Eye (tissue), 1 donor: ENCODE results near the gene C10orf88.

ENCODE experiments used
- DNase-seq: peaks from one replicate; pipeline ENCODE4 v3.0.0-alpha.2; 2015

Gene C10orf88

DNA sequence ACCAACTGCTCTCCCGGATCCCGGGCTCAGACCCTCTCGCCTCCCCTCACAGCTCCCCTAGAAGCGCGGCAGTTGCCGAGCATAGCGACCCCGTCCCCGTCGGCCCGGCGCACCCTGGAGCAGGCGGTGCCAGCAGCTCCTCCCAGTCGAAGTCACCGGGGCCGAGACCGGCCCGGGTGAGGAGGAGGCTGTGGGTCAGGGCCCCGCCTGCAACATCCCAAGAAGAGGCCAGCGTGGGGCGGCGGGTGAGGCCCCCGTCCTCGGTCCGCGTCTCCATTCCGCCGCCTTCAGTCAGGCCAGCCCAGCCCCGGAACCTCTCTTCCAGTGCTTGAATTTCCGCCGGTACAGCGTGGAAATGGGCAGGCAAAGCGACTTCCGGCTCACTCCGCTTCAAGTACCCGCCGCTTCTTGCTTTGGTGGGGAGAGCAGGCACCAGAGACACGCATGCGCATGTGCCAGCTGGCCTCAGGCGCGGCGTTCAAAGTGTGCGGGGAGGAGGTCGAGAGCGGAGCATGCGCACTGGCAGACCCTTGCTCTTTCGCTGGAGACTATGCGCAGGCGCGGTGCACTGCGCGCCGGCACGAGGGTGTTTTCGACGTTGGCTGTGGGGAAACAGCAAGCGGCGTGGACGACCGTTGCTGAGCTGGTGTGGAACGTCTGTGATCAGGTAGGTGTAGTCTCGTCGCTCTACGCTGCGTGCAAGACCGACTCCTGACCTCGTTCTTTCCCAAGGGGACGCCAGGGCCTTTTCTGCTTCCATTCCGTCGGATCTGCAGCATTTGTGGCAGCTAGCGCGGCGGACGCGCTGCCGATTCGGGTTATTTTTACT is at the start of gene C10orf88:
C10orf88 (minus strand) TSS at position 326 of the 829 bp plus-strand sequence; CDS start at position 277, 49 bp downstream.
- peak; percentile 99 for DNase-seq

GRCh38 chr10:123001370-123001769 is 47.3 kb upstream of the C10orf88 start:
- no peak for DNase-seq

DNA sequence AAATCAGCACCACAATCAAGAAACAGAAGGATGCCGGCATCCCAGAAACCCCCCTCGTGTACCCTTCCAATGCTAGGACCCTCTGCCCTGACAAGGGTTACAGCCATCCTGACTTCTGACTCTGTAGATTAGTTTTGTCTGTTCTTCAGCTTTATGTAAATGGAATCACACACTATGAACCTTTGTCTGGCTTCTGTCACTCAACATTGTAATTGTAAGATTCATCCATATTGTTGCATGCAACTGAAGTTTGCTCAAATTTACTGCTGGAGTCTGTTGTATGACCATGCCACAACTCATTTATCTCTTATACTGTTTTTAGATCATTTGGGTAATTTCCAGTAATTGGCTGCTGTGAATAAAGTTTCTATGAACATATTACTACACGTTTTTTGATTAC is 46.1 kb upstream of the C10orf88 start:
- DNase-seq, result no peak

DNA sequence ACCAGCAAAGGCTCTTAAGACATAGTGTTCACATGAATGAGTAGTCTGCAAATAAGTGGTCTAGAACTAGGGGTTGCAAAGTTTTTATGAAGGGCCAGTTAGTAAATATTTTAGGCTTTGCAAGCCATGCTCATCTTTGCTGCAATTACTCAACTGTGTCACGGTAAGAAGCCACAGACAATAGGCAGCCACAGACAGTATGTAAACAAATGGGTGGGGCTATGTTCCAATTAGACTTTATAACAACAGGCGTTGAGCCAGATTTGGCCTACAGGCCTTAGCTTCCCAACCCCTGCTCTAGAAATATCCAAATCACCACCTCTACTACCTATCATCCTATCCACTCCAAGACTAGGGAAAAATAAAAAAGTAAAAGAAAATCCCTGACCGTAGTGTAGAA is 45.3 kb upstream of the C10orf88 start:
- DNase-seq, result no peak

- DNase-seq, result no peak
Measured at GRCh38 chr10:122998934-122999333, 44.9 kb upstream of the C10orf88 start.

- DNase-seq, result no peak
Measured at GRCh38 chr10:122998360-122998917, 44.4 kb upstream of the C10orf88 start.

DNA sequence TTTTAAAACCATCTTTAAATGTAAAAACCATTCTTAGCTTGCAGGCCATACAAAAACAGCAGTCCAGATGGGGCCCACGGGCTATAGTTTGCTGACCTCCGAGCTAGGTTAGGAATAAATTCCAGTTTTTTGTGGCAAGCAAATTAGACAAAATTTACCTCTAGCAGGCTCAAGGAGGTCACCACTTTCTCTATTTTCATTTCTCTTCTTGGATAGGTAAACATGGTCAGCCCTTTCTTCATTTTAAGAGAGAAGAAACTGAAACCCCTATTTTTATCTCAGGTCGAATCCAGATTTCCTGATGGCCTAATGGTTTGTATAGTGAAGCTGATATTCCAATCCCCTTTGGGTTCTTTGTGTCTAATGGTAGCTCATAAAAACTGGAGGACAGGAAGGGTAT is 43.8 kb upstream of the C10orf88 start:
- no peak for DNase-seq

- DNase-seq, result no peak
Measured at GRCh38 chr10:122995936-122996335, 41.9 kb upstream of the C10orf88 start.

GRCh38 chr10:122993797-122994336 is 39.8 kb upstream of the C10orf88 start:
- no peak for DNase-seq

DNA sequence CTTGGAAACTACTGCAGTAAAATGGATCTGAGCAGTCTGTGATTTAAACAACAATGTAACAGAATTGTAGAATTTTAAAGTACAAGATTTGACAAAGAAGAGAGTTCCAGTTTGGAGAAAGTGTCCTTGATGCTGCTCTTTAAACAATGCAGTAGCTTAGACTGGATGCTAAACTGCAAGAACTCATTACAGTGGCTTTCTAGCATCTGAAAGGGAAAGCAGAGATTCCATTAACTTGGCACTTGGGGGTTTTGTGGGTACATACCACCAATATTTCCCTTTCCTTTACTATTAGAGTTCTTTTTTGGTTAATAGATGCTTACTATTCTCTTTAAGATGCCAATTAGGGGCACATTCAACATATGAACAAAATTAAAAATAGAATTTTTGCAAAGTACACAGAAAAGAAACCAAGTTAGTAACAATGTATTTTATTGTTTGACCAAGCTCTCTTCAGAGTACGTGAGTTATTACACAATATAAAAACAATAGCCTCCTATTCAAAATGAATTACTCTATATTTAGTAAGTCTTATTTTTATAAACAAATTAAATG is 38.1 kb upstream of the C10orf88 start:
- no peak for DNase-seq

GRCh38 chr10:122990278-122990677 is 36.3 kb upstream of the C10orf88 start:
- DNase-seq, result no peak

DNA sequence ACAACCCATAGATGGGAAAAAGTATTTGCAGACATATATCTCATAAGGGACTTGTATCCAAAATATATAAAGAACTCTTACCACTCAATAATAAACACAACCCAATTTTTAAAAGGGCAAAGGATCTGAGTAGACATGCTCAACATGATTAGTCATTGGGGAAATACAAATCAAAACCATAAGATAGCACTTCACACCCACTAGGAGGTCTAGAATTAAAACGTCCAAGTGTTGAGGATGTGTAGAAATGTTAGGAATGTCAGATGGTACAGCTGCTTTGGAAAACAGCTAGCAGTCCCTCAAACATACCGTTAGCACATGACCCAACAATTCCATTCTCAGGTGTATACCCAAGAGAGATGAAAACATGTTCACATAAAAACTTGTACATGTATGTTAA is 34.5 kb upstream of the C10orf88 start:
- no peak for DNase-seq

DNA sequence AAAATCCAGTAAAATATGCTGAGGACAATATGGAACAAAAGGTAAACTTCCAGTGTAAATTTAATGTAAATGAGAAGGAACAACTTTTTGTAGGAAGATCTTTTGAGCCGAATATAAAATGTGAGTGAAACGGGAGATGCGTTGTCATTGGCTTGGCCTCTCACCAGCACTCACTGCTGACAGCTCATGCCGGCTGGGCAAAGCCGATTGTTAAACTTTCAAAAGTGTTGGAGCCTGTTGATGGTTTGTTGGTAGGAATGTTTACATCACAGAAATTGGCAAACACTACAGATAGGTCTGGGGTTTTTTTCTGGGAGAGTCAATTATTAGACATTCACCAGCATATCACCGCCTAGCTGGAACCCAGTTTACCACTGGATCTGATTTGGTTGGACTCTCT is 32.3 kb upstream of the C10orf88 start:
- no peak for DNase-seq

- DNase-seq, result no peak
Measured at GRCh38 chr10:122984708-122985107, 30.7 kb upstream of the C10orf88 start.

DNA sequence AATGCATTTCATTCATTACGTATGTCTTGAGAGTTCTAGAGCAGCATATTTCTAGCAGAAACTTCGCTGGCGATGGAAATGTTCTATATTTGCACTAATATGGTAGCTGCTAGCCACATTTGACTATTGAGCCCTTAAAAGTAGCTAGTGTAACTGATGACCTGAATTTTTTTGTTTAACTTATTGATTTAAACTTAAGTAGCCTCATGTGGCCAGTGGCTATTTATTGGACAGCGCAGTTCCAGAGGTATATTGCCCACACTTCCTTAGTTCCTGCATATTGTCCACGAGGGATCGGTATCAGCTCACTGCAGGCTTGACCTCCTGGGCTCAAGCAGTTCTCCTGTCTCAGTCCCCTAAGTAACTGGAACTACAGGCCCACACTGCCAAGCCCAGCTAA is 29.9 kb upstream of the C10orf88 start:
- DNase-seq, result no peak

DNA sequence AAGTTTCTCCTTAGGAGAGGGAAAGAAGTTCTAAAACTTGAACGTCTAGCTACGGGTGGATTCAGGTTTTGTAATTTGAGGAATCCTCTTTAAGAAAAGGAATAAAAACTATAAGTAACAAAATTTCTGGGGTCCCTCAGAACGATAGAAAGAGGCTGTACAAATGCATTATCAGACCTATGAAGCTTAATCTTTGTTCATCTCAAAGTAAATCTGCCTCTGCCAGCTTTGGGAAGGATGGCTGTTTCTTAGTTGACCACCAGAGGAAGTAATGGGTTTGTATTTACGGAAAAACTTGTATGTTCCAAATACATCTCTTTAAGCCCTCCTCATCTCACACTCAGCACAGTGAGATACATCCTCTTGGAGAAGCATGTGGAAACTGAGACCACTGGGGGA is 27.0 kb upstream of the C10orf88 start:
- peak; percentile 59 for DNase-seq

DNA sequence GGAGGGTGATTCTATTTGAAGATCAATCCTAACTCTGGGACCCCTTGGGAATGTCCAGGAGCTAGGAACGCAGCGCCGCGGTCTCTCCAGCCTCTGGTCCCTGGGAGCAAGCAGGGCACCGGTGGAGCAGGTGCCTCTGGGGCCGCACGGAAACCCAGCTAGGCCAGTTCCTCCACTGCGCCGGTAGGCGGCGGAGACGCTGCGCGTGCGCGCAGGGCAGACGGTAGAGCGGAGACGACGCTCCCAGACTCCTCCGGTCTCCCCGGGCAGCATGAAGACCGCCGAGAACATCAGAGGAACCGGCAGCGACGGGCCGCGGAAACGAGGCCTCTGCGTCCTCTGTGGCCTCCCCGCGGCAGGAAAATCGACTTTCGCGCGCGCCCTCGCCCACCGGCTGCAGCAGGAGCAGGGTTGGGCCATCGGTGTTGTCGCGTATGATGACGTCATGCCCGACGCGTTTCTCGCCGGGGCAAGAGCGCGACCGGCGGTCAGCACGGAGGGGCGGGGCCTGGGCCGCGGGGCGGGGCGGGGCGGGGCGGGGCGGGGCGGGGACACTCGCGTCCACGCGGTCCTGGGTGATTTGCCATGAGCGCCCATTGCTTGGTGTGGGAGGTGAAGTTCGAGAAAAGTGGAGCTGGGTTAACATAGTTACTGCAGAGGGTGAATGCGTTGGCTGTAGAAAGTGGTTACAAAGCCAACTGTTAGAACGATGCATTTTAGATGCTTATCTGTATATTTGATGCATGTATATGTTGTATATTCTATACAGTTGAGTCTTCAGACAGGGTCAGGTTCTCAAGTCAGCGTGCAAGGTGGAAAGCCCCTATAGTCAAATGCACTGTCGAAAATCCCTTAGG is 26.4 kb upstream of the C10orf88 start, which contains the start of gene PSTK:
PSTK (plus strand) TSS at position 193 of the 857 bp plus-strand sequence; CDS start at position 272, 79 bp downstream.
- DNase-seq, result peak; percentile 98

GRCh38 chr10:122974543-122975064 is 20.6 kb upstream of the C10orf88 start:
- no peak for DNase-seq

- DNase-seq, result no peak
Measured at GRCh38 chr10:122974023-122974422, 20.0 kb upstream of the C10orf88 start.

DNA sequence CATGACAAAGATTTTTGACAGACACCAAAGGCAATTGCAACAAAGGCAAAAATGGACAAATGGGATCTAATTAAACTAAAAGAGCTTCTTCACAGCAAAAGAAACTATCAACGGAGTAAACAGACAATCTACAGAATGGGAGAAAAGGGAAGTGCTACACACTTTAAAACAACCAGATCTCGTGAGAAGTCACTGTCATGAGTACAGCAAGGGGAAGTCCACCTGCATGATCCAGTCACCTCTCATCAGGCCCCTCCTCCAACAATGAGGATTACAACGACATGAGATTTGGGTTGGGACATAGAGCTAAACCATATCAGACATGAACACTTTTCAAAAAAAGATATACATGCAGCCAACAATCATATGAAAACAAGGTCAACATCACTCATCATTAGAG is 14.7 kb upstream of the C10orf88 start:
- DNase-seq, result no peak

DNA sequence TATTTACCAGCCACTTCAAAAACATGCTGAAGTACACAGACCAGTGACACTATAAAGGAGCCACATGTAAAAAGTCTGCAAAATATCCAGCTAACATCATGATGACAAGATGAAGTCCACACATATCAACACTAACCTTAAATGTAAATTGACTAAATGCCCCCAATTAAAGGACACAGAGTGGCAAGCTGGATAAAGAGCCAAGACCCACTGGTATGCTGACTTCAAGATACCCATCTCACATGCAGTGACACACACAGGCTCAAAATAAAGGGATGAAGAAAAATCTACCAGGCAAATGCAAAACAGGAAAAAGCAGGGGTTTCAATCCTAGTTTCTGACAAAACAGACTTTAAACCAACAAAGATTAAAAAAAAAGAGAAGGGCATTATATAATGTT is 12.9 kb upstream of the C10orf88 start:
- DNase-seq, result no peak

DNA sequence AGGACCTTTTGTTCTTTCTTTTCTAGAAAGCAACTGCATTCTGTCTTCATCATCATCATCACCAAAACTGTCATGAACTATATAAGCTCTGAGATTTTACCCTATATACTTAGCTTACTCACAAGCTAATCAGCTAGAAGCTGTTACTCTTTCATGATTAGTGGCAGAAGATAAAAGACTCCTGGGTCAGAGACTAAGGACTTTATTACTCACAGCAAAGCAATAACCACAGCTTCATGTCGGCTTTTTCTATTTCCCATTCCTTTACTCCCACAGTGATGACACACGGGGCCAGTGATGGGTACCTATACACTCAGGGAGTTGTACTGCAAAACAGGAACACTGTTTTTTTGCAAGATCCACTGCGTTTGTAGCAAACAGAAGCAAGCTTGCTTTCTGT is 8.4 kb upstream of the C10orf88 start:
- no peak for DNase-seq

DNA sequence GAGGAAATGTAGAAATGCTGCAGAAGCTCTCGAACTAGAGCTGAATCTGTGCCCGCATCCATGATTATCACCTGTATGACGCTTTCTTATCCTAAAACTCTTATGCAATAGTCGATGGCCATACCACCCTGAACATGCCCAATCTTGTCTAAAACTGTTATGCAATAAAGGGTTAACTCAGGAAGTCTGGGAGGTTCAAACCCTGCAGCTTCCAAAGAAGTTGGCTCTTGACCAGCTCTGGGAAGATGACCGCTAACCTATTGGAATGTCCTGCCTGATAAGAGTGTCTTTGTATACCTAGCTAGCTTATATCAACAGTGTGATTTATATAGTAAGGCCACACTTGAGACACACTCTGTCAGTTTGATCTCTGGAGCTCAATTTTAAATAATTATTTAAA is 3.4 kb upstream of the C10orf88 start:
- no peak for DNase-seq
